Osteocyte (in vitro differentiated cells): ENCODE data around the gene CDH18. TPM values are rescaled to one million over a fixed set of nuclear protein-coding genes. Genes with fewer than 3 reads are reported as not detected.

Experiments
- DNase-seq: peaks from one replicate; pipeline ENCODE4 v3.0.0; 2021; ENCODE audit warnings: mixed read lengths; ENCODE audit not compliant: unreplicated experiment; ENCODE audit errors: extremely low spot score
- H3K27ac Mint-ChIP-seq: one replicate; pipeline ENCODE4 v1.8.0; 2021; ENCODE audit warnings: mild to moderate bottlenecking, mixed read lengths; ENCODE audit not compliant: unreplicated experiment
- H3K27me3 Mint-ChIP-seq: one replicate; pipeline ENCODE4 v1.8.0; 2021; ENCODE audit warnings: mixed read lengths; ENCODE audit not compliant: unreplicated experiment
- H3K36me3 Mint-ChIP-seq: one replicate; pipeline ENCODE4 v1.8.0; 2021; ENCODE audit warnings: mixed read lengths; ENCODE audit not compliant: unreplicated experiment
- H3K4me1 Mint-ChIP-seq: one replicate; pipeline ENCODE4 v1.8.0; 2021; ENCODE audit warnings: mixed read lengths; ENCODE audit not compliant: unreplicated experiment
- H3K4me3 Mint-ChIP-seq: one replicate; pipeline ENCODE4 v1.8.0; 2021; ENCODE audit warnings: mild to moderate bottlenecking, moderate library complexity, mixed read lengths; ENCODE audit not compliant: unreplicated experiment
- H3K9me3 Mint-ChIP-seq: one replicate; pipeline ENCODE4 v1.8.0; 2021; ENCODE audit warnings: mixed read lengths; ENCODE audit not compliant: unreplicated experiment
- CTCF ChIP-seq: fragments of 200-600 bp; sonication (generic); IDR thresholded peaks from 2 replicates; pipeline ENCODE4 v1.5.0; 2021; ENCODE audit warnings: antibody characterized with exemption, mild to moderate bottlenecking, moderate library complexity
- total RNA-seq: library from RNA; stranded (reverse); gene quantifications from 2 replicates; pipeline ENCODE4 v1.2.1, GENCODE V29; 2021

Gene CDH18
- total RNA-seq, 1 donor from 2014 or later = not detected

- DNase-seq = no peak
Measured at GRCh38 chr5:19886123-19886917, 101.7 kb downstream of the CDH18 start.

GRCh38 chr5:19885040-19885824 lies 102.8 kb downstream of the CDH18 start:
- Mint-ChIP-seq H3K27ac (no peak overlapping the region), H3K4me3 (no peak overlapping the region), H3K27me3 (no peaks in the 10 kb centered on the region), H3K36me3 (no peaks in the 10 kb centered on the region), H3K4me1 (no peaks in the 10 kb centered on the region), H3K9me3 (no peaks in the 10 kb centered on the region)
- no peak for DNase-seq
- TF ChIP-seq CTCF = no peak

More at GRCh38 chr5:19886123-19886917, 101.7 kb downstream of the CDH18 start:
- H3K4me3 Mint-ChIP-seq = no peak overlapping the region
- TF ChIP-seq CTCF = no peak
- H3K27ac Mint-ChIP-seq = no peak overlapping the region
- H3K9me3 Mint-ChIP-seq = no peaks in the 10 kb centered on the region
- no peaks in the 10 kb centered on the region for H3K36me3 Mint-ChIP-seq
- no peaks in the 10 kb centered on the region for H3K27me3 Mint-ChIP-seq
- peaks cover 5% of the 10 kb centered on the region for H3K4me1 Mint-ChIP-seq

GRCh38 chr5:19880859-19881436 lies 107.1 kb downstream of the CDH18 start:
- no peak for DNase-seq
- no peak for TF ChIP-seq CTCF
- Mint-ChIP-seq H3K9me3 (no peaks in the 10 kb centered on the region), H3K4me3 (no peak overlapping the region), H3K36me3 (no peaks in the 10 kb centered on the region), H3K27ac (no peak overlapping the region), H3K4me1 (no peaks in the 10 kb centered on the region), H3K27me3 (peaks cover 8% of the 10 kb centered on the region)

GRCh38 chr5:19880458-19880857 lies 107.5 kb downstream of the CDH18 start:
- no peak for TF ChIP-seq CTCF
- H3K27me3 Mint-ChIP-seq = peaks cover 8% of the 10 kb centered on the region
- no peaks in the 10 kb centered on the region for H3K36me3 Mint-ChIP-seq
- H3K4me3 Mint-ChIP-seq = no peak overlapping the region
- no peaks in the 10 kb centered on the region for H3K4me1 Mint-ChIP-seq
- no peak overlapping the region for H3K27ac Mint-ChIP-seq
- DNase-seq = no peak
- H3K9me3 Mint-ChIP-seq = no peaks in the 10 kb centered on the region

DNA sequence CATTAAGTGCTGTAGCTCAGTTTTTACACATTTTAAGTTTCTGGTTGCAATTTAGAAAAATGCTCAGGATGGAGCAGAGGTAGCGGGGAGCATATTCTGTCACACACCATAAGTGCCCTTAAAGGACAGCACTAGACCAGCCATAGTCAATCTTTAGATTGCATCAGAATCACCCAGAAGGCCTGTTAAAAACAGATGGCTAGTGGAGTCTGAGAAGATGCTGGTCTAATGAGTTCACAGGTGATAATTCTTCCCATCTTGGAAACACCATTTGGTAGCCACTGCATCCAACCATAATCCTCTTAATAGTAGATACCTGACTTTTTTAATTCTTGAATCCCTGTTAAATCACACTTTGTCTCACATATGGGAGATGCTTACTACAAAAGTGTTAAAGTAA lies 113.2 kb downstream of the CDH18 start:
- peaks cover 8% of the 10 kb centered on the region for H3K27me3 Mint-ChIP-seq
- no peaks in the 10 kb centered on the region for H3K36me3 Mint-ChIP-seq
- no peak for TF ChIP-seq CTCF
- H3K9me3 Mint-ChIP-seq = peaks cover 11% of the 10 kb centered on the region
- H3K4me3 Mint-ChIP-seq = no peak overlapping the region
- no peak overlapping the region for H3K27ac Mint-ChIP-seq
- no peaks in the 10 kb centered on the region for H3K4me1 Mint-ChIP-seq
- no peak for DNase-seq
